Activated T-helper 17 cell treated with anti-CD3 and anti-CD28 coated beads, Interleukin-2, amount 50 U/mL, for 72 hours (primary cell): Measurements from ENCODE around the gene WDFY1. TPM values are rescaled to one million over a fixed set of nuclear protein-coding genes. Genes with fewer than 3 reads are reported as not detected.

Experiments used
- ATAC-seq: fragments of 150-1000 bp; cut with Tn5 transposase; replicated peaks from 2 replicates; pipeline ENCODE4 v1.10.0; 2021; ENCODE audit warnings: mild to moderate bottlenecking, moderate library complexity
- H3K27ac Mint-ChIP-seq: one replicate; pipeline ENCODE4 v1.8.0; 2022; ENCODE audit warnings: mixed read lengths
- H3K27me3 Mint-ChIP-seq: one replicate; pipeline ENCODE4 v1.8.0; 2022; ENCODE audit warnings: mixed read lengths
- H3K36me3 Mint-ChIP-seq: one replicate; pipeline ENCODE4 v1.8.0; 2022; ENCODE audit warnings: low read depth, mild to moderate bottlenecking, mixed read lengths
- H3K4me1 Mint-ChIP-seq: one replicate; pipeline ENCODE4 v1.8.0; 2022; ENCODE audit warnings: mixed read lengths
- H3K4me3 Mint-ChIP-seq: one replicate; pipeline ENCODE4 v1.8.0; 2022; ENCODE audit warnings: mild to moderate bottlenecking, mixed read lengths
- H3K9me3 Mint-ChIP-seq: one replicate; pipeline ENCODE4 v1.8.0; 2022; ENCODE audit warnings: mixed read lengths
- total RNA-seq, 2 donors: library from RNA; stranded (reverse); gene quantifications; one replicate each; pipeline ENCODE4 v1.2.3, GENCODE V29; 2022

The WDFY1 gene
- total RNA-seq, 2 donors from 2014 or later: 31.4 to 40.6 TPM

- H3K36me3 Mint-ChIP-seq: peaks cover 12% of the 10 kb centered on the region
These were observed 90.4 kb downstream of the WDFY1 start for GRCh38 chr2:223854741-223855140.

GRCh38 chr2:223853425-223853837, 91.7 kb downstream of the WDFY1 start:
- no peak overlapping the region for H3K4me3 Mint-ChIP-seq
- no peak overlapping the region for H3K27ac Mint-ChIP-seq
- no peaks in the 10 kb centered on the region for H3K27me3 Mint-ChIP-seq
- ATAC-seq: peak; percentile 62
- peaks cover 17% of the 10 kb centered on the region for H3K36me3 Mint-ChIP-seq
- H3K9me3 Mint-ChIP-seq: peaks cover 6% of the 10 kb centered on the region
- peaks cover 7% of the 10 kb centered on the region for H3K4me1 Mint-ChIP-seq

More at GRCh38 chr2:223854741-223855140, 90.4 kb downstream of the WDFY1 start:
- no peak overlapping the region for H3K4me3 Mint-ChIP-seq
- peaks cover 2% of the 10 kb centered on the region for H3K4me1 Mint-ChIP-seq
- peaks cover 1% of the 10 kb centered on the region for H3K9me3 Mint-ChIP-seq
- H3K27ac Mint-ChIP-seq: no peak overlapping the region
- H3K27me3 Mint-ChIP-seq: no peaks in the 10 kb centered on the region
- peak; percentile 20 for ATAC-seq

- no peak overlapping the region for H3K27ac Mint-ChIP-seq
- H3K27me3 Mint-ChIP-seq: no peaks in the 10 kb centered on the region
- peaks cover 17% of the 10 kb centered on the region for H3K36me3 Mint-ChIP-seq
- ATAC-seq: no peak
- H3K4me1 Mint-ChIP-seq: peaks cover 13% of the 10 kb centered on the region
- no peak overlapping the region for H3K4me3 Mint-ChIP-seq
- peaks cover 6% of the 10 kb centered on the region for H3K9me3 Mint-ChIP-seq
These were observed 92.8 kb downstream of the WDFY1 start for GRCh38 chr2:223852281-223852795.

- Mint-ChIP-seq H3K4me3 (no peak overlapping the region), H3K27ac (no peak overlapping the region), H3K9me3 (peaks cover 6% of the 10 kb centered on the region), H3K36me3 (peaks cover 17% of the 10 kb centered on the region), H3K27me3 (no peaks in the 10 kb centered on the region), H3K4me1 (peaks cover 13% of the 10 kb centered on the region)
- ATAC-seq: no peak
These were observed 97.7 kb downstream of the WDFY1 start for GRCh38 chr2:223847410-223847809.

- H3K4me3 Mint-ChIP-seq: no peak overlapping the region
- no peak for ATAC-seq
- no peak overlapping the region for H3K27ac Mint-ChIP-seq
- peaks cover 13% of the 10 kb centered on the region for H3K4me1 Mint-ChIP-seq
- H3K9me3 Mint-ChIP-seq: peaks cover 6% of the 10 kb centered on the region
- no peaks in the 10 kb centered on the region for H3K27me3 Mint-ChIP-seq
- peaks cover 16% of the 10 kb centered on the region for H3K36me3 Mint-ChIP-seq
These were observed 98.6 kb downstream of the WDFY1 start for GRCh38 chr2:223846515-223846914.

- Mint-ChIP-seq H3K9me3 (no peaks in the 10 kb centered on the region), H3K36me3 (no peaks in the 10 kb centered on the region), H3K4me1 (peaks cover 4% of the 10 kb centered on the region), H3K27me3 (no peaks in the 10 kb centered on the region), H3K4me3 (no peak overlapping the region), H3K27ac (no peak overlapping the region)
- ATAC-seq: no peak
These were observed 103.5 kb downstream of the WDFY1 start for GRCh38 chr2:223841436-223842190.

- peaks cover 5% of the 10 kb centered on the region for H3K4me1 Mint-ChIP-seq
- H3K9me3 Mint-ChIP-seq: no peaks in the 10 kb centered on the region
- no peaks in the 10 kb centered on the region for H3K27me3 Mint-ChIP-seq
- ATAC-seq: peak; percentile 96
- H3K36me3 Mint-ChIP-seq: no peaks in the 10 kb centered on the region
- peak within 1 kb of the TSS; percentile 28 for H3K27ac Mint-ChIP-seq
- peak within 1 kb of the TSS; percentile 74 for H3K4me3 Mint-ChIP-seq
These were observed 107.7 kb downstream of the WDFY1 start, which contains the start of gene AP1S3 for GRCh38 chr2:223837287-223838061. Gene AP1S3, minus strand, starts transcription at chr2:223837582. Its CDS starts 132 bp downstream, at chr2:223837450.

- peaks cover 5% of the 10 kb centered on the region for H3K4me1 Mint-ChIP-seq
- H3K27ac Mint-ChIP-seq: no peak overlapping the region
These were observed 109.2 kb downstream of the WDFY1 start for GRCh38 chr2:223835701-223836532.

GRCh38 chr2:223834431-223834830, 110.7 kb downstream of the WDFY1 start:
- Mint-ChIP-seq H3K4me1 (peaks cover 5% of the 10 kb centered on the region), H3K9me3 (no peaks in the 10 kb centered on the region), H3K27ac (no peak overlapping the region), H3K36me3 (no peaks in the 10 kb centered on the region), H3K27me3 (no peaks in the 10 kb centered on the region), H3K4me3 (no peak overlapping the region)
- no peak for ATAC-seq

More at GRCh38 chr2:223835701-223836532, 109.2 kb downstream of the WDFY1 start:
- ATAC-seq: no peak
- H3K27me3 Mint-ChIP-seq: no peaks in the 10 kb centered on the region
- H3K9me3 Mint-ChIP-seq: no peaks in the 10 kb centered on the region
- H3K36me3 Mint-ChIP-seq: no peaks in the 10 kb centered on the region
- peak overlapping the region; percentile 74 for H3K4me3 Mint-ChIP-seq

- H3K27me3 Mint-ChIP-seq: no peaks in the 10 kb centered on the region
- no peaks in the 10 kb centered on the region for H3K9me3 Mint-ChIP-seq
- ATAC-seq: no peak
- H3K4me1 Mint-ChIP-seq: peaks cover 5% of the 10 kb centered on the region
- no peak overlapping the region for H3K27ac Mint-ChIP-seq
- no peaks in the 10 kb centered on the region for H3K36me3 Mint-ChIP-seq
- H3K4me3 Mint-ChIP-seq: no peak overlapping the region
These were observed 112.8 kb downstream of the WDFY1 start for GRCh38 chr2:223832241-223832903.

- no peaks in the 10 kb centered on the region for H3K27me3 Mint-ChIP-seq
- peaks cover 4% of the 10 kb centered on the region for H3K36me3 Mint-ChIP-seq
- ATAC-seq: no peak
- H3K4me3 Mint-ChIP-seq: no peak overlapping the region
- H3K27ac Mint-ChIP-seq: no peak overlapping the region
- H3K9me3 Mint-ChIP-seq: no peaks in the 10 kb centered on the region
- peaks cover 5% of the 10 kb centered on the region for H3K4me1 Mint-ChIP-seq
These were observed 116.0 kb downstream of the WDFY1 start for GRCh38 chr2:223829128-223829527.

GRCh38 chr2:223828314-223828713, 116.8 kb downstream of the WDFY1 start:
- Mint-ChIP-seq H3K36me3 (peaks cover 4% of the 10 kb centered on the region), H3K27me3 (no peaks in the 10 kb centered on the region), H3K9me3 (no peaks in the 10 kb centered on the region), H3K27ac (no peak overlapping the region), H3K4me1 (peaks cover 5% of the 10 kb centered on the region), H3K4me3 (no peak overlapping the region)
- no peak for ATAC-seq

- Mint-ChIP-seq H3K27me3 (no peaks in the 10 kb centered on the region), H3K4me1 (peaks cover 5% of the 10 kb centered on the region), H3K36me3 (peaks cover 4% of the 10 kb centered on the region), H3K4me3 (no peak overlapping the region), H3K9me3 (no peaks in the 10 kb centered on the region), H3K27ac (no peak overlapping the region)
- ATAC-seq: no peak
These were observed 118.1 kb downstream of the WDFY1 start for GRCh38 chr2:223826995-223827394.
